BLaER1 treated with 17β-estradiol and CSF1 and Interleukin-3, amounts not matched to agents 10 nM and 100 nM (cell line): ENCODE data around the gene COPS7B.

Source experiments
- H3K27ac ChIP-seq, 11 experiments: shearing (Covaris generic); formaldehyde crosslinking; 2 replicates each; pipeline ENCODE4 v1.8.1; 2022
- H3K27me3 ChIP-seq, 11 experiments: shearing (Covaris generic); formaldehyde crosslinking; 2 replicates each; pipeline ENCODE4 v1.8.1; 2022
- H3K36me3 ChIP-seq, 11 experiments: shearing (Covaris generic); formaldehyde crosslinking; 2 replicates each; pipeline ENCODE4 v1.8.1; 2022
- H3K4me1 ChIP-seq, 10 experiments: shearing (Covaris generic); formaldehyde crosslinking; 2 replicates each; pipeline ENCODE4 v1.8.1; 2022
- H3K4me2 ChIP-seq, 11 experiments: shearing (Covaris generic); formaldehyde crosslinking; 2 replicates each; pipeline ENCODE4 v1.8.1; 2022
- H3K4me3 ChIP-seq, 10 experiments: shearing (Covaris generic); formaldehyde crosslinking; 2 replicates each; pipeline ENCODE4 v1.8.1; 2022
- H3K9ac ChIP-seq, 11 experiments: shearing (Covaris generic); formaldehyde crosslinking; 2 replicates each; pipeline ENCODE4 v1.8.1; 2022
- H3K9me3 ChIP-seq, 11 experiments: shearing (Covaris generic); formaldehyde crosslinking; replicated peaks in 1 of 11; 2 replicates each; pipeline ENCODE4 v1.8.1; 2022
- H4K20me1 ChIP-seq, 11 experiments: shearing (Covaris generic); formaldehyde crosslinking; 2 replicates each; pipeline ENCODE4 v1.8.1; 2022
- Cebpa-rat ChIP-seq, 11 experiments: shearing (Covaris generic); IDR thresholded peaks; 2 replicates each; pipeline ENCODE4 v1.8.1; 2022

Gene COPS7B

DNA sequence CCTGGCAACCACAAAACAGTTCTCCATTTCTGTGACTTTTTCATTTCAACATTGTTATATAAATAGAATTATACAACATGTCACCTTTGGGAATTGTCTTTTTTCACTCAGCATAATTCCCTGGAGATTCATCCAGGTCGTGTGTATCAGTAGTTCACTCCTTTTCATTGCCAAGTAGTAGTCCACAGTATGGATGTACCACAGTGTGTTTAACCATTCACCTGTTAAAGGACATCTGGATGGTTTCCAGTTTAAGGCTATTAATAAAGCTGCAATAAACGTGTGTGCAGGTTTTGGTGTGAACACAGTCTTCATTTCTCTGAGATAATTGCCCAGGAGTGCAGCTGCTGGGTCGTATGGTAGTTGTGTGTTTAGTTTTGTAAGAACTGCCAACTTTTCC lies 35.7 kb downstream of the COPS7B start:
- Histone ChIP-seq H3K9ac (no peak overlapping the region), H3K4me3 (no peak overlapping the region)

GRCh38 chr2:231853105-231853504 lies 66.9 kb downstream of the COPS7B start:
- H3K4me3 ChIP-seq: no peak overlapping the region
- no peaks in the 10 kb centered on the region for H3K36me3 ChIP-seq
- no peak overlapping the region for H3K9ac ChIP-seq
- no peak overlapping the region for H3K4me2 ChIP-seq
- H3K27ac ChIP-seq: no peak overlapping the region
- H4K20me1 ChIP-seq: no peaks in the 10 kb centered on the region
- TF ChIP-seq Cebpa-rat (IDR thresholded peaks at IDR 0.05): no peak
- no peaks in the 10 kb centered on the region for H3K27me3 ChIP-seq
- no peaks in the 10 kb centered on the region for H3K4me1 ChIP-seq
- H3K9me3 ChIP-seq: peaks cover 11 to 23% (median 15%) of the 10 kb centered on the region in 11 experiments

More for the DNA sequence above, 35.7 kb downstream of the COPS7B start:
- Histone ChIP-seq H3K9me3 (peaks cover 13 to 23% (median 20%) of the 10 kb centered on the region in 11 experiments), H4K20me1 (no peaks in the 10 kb centered on the region), H3K27me3 (no peaks in the 10 kb centered on the region), H3K27ac (no peak overlapping the region), H3K36me3 (0 out of 22 replicates have a peak, but pooled peaks cover 0 to under 1% (median 0%) of the 10 kb centered on the region in 11 experiments), H3K4me2 (no peak overlapping the region), H3K4me1 (no peaks in the 10 kb centered on the region)
- no peak for TF ChIP-seq Cebpa-rat (IDR thresholded peaks at IDR 0.05)

DNA sequence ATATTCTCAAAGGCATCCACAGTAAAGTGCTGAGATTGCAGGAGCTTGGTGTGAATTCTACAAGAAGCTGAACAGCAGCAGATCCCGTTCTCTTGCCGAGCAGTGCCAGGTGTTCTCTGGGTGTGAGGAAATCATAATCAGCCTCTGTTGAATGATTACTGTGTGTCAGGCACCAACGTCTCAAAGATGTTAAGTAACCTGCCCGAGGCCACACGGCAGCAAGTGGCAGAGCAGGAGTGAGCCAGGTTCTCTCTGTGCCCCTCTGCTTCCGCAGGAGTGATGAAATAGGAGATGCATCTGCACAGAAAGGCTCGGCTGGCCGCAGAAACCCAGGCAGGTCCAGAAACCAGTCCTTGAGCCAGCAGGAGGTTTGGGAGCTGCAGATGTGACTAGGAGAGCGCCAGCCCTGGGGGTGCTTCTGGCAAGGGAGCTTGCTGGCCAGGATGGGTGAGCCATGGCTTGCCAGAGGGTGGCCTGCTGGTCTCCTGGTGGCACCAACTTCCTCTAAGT lies 68.4 kb downstream of the COPS7B start:
- H3K4me1 ChIP-seq: no peaks in the 10 kb centered on the region
- no peak overlapping the region for H3K27ac ChIP-seq
- no peak overlapping the region for H3K9ac ChIP-seq
- H3K9me3 ChIP-seq: peaks cover 0 to 9% (median 3%) of the 10 kb centered on the region in 11 experiments; a peak in 9 of 22 replicates
- H3K27me3 ChIP-seq: no peaks in the 10 kb centered on the region
- H3K4me3 ChIP-seq: no peak overlapping the region
- H4K20me1 ChIP-seq: no peaks in the 10 kb centered on the region
- H3K4me2 ChIP-seq: no peak overlapping the region
- TF ChIP-seq Cebpa-rat (IDR thresholded peaks at IDR 0.05): no peak
- no peaks in the 10 kb centered on the region for H3K36me3 ChIP-seq

DNA sequence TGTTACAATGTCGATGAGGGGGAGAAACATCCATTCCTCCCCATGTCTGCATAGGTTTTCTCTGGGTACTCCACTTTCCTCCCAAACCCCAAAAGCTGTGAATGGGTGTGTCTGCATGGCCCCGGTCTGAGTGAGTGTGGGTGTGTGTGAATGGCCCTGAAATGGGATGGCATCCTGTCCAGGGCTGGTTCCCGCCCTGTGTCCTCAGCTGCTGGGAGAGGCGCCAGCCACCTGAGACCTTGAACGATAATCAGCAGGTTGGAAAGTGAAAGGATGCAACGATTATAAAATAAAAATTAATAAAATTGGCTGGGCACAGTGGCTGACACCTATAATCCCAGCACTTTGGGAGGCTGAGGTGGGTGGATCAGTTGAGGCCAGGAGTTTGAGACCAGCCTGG lies 70.7 kb downstream of the COPS7B start:
- H3K4me3 ChIP-seq: no peak overlapping the region
- H3K9ac ChIP-seq: no peak overlapping the region
- no peaks in the 10 kb centered on the region for H3K36me3 ChIP-seq
- H4K20me1 ChIP-seq: no peaks in the 10 kb centered on the region
- no peaks in the 10 kb centered on the region for H3K27me3 ChIP-seq
- H3K27ac ChIP-seq: no peak overlapping the region
- H3K9me3 ChIP-seq: no peaks in the 10 kb centered on the region
- H3K4me2 ChIP-seq: no peak overlapping the region
- TF ChIP-seq Cebpa-rat (IDR thresholded peaks at IDR 0.05): no peak
- no peaks in the 10 kb centered on the region for H3K4me1 ChIP-seq
